ENCODE data around the gene TMEM255A. TPM values are rescaled to one million over a fixed set of nuclear protein-coding genes. Genes with fewer than 3 reads are reported as not detected.
A peak's percentile ranks its signal among the peaks of the same experiment; 100 is the strongest.

TMEM255A gene
- total RNA-seq, 4 donors from 2014 or later, result 1.2 to 1.7 (median 1.4) TPM; not detected in 1

DNA sequence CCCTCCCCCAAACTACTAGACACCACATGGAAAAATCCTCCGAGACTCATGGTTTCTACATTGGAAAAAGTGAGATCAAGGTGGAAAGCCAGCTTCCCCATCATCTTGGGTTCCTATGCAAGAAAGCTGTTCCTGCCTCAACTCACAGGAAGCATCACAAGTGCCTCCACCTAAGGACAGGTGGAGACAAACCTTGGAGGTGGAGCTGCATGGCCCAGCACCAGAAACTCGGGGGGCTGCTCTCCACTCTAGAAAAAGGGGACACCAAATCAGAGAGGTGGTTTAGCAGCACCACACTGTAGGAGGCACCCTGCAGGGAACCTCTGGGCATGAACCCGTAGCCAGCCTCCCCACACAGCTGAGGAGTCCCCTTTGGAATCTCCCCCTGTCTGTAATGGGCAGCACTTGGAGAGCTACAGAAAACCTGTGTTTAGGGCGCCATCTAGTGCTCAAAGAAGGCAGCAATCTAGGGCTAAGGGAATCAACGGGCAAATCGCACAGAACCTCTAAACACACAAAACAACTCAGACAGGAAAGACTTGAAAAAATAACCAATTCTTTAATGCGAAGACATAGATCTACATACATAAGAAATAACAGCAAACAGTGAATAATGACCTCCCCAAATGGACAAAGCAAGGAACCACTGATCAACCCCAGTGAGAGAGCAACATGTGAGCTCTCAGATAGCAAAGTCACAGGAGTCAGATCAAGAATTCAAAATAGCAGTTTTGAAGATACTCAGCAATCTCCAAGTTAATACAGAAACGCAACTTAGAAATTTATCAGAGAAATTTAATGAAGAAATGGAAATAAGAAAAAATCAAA, 97.6 kb downstream of the TMEM255A start:
- H3K4me3 ChIP-seq, result no peak overlapping the region
- no peaks in the 10 kb centered on the region for H3K4me1 ChIP-seq
- H3K27ac ChIP-seq, result no peak overlapping the region
- TF ChIP-seq, protein P1, sequence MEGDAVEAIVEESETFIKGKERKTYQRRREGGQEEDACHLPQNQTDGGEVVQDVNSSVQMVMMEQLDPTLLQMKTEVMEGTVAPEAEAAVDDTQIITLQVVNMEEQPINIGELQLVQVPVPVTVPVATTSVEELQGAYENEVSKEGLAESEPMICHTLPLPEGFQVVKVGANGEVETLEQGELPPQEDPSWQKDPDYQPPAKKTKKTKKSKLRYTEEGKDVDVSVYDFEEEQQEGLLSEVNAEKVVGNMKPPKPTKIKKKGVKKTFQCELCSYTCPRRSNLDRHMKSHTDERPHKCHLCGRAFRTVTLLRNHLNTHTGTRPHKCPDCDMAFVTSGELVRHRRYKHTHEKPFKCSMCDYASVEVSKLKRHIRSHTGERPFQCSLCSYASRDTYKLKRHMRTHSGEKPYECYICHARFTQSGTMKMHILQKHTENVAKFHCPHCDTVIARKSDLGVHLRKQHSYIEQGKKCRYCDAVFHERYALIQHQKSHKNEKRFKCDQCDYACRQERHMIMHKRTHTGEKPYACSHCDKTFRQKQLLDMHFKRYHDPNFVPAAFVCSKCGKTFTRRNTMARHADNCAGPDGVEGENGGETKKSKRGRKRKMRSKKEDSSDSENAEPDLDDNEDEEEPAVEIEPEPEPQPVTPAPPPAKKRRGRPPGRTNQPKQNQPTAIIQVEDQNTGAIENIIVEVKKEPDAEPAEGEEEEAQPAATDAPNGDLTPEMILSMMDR (IDR thresholded peaks at IDR 0.05), result peak; percentile 42 to 75 (median 57)
- TF ChIP-seq EP300 (IDR thresholded peaks at IDR 0.05; ENCODE audit: low read depth) (no peak), POLR2AphosphoS5 (IDR thresholded peaks at IDR 0.05) (no peak), POLR2A (IDR thresholded peaks at IDR 0.05) (no peak)
- no peaks in the 10 kb centered on the region for H3K9me3 ChIP-seq
- peak; percentile 63 for DNase-seq
- WGBS, 2 donors (ENCODE audit: low coverage in 1 of 2), result 0 to 23% methylated on average over 2 to 8 of the region's 8 CpGs
- in situ Hi-C loops (cut with MboI; ENCODE audit: low pct_ligation_motif_present in 1 of 4, low pct_unique_long_range_greater_than_20kb in 1 of 4, low sequenced_read_pairs in 3 of 4), result loop anchor here in 1 of 4 donors (25.0 kb wide), 1 partner anchor 126 kb away; the partner anchor contains the start of gene RHOXF2B
- no peaks in the 10 kb centered on the region for H3K27me3 ChIP-seq
- H3K36me3 ChIP-seq, result no peaks in the 10 kb centered on the region
- intact Hi-C loops (cut with DNase I; ENCODE audit: low total_unique reads), result loop anchor here (10.0 kb wide), 1 partner anchor 179 kb away; no protein-coding TSS in a partner anchor

Other genes starting within 250 kb of the TMEM255A start
- not detected for gene RHOXF2B, start 233.8 kb downstream of the TMEM255A start, total RNA-seq
- gene RHOXF1, start 195.5 kb downstream of the TMEM255A start, total RNA-seq, result 10 to 100 TPM in 1 of 4 donors, 1 to 10 TPM in 1, not detected in 2; 1.3 to 10.8 TPM
- gene RHOXF2, start 152.8 kb downstream of the TMEM255A start, total RNA-seq, result not detected
- gene ZBTB33, start 60.6 kb downstream of the TMEM255A start, total RNA-seq, result 10 to 100 TPM in 2 of 4 donors, 1 to 10 TPM in 2; 5.6 to 16.1 (median 10.0) TPM
- gene ATP1B4, start 50.6 kb upstream of the TMEM255A start, total RNA-seq, result not detected
- 10 to 100 TPM; 44.6 to 93.8 (median 66.0) TPM for gene LAMP2, start 157.8 kb upstream of the TMEM255A start, total RNA-seq
- 10 to 100 TPM; 18.1 to 53.5 (median 30.8) TPM for gene CUL4B, start 249.5 kb upstream of the TMEM255A start, total RNA-seq